ENCODE data around the gene CXCL9. TPM values are rescaled to one million over a fixed set of nuclear protein-coding genes. Genes with fewer than 3 reads are reported as not detected.
A peak's percentile ranks its signal among the peaks of the same experiment; 100 is the strongest.

The CXCL9 gene
- polyA plus RNA-seq, 3 donors, result 0.46 to 0.95 (median 0.55) TPM

DNA sequence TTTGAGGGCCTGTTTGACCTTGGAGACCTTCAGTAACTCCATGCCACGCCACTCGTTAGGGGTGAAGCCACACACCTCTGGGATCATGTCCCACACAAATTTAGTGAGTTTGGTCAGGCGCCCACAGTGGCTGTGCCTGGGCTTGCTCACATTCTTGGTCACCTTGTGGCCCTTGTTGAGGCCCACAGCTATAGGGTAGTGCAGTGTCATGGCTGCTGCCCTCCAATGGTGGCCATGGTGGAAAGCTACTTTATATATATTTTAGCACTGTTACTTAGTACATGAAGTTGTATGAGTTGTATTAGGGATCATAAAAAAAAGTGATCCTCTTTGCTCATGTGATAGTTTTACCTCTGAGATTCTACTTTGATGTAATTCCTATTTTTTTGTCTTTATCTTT, 29.5 kb upstream of the CXCL9 start:
- no peaks in the 10 kb centered on the region for H3K9me3 Mint-ChIP-seq
- no peaks in the 10 kb centered on the region for H3K36me3 ChIP-seq (replicated peaks in 1 of 2; ENCODE audit: control insufficient read depth in 1 of 2, insufficient read depth in 2 of 2, low read length in 2 of 2)
- H3K4me1 Mint-ChIP-seq, result peaks cover 17% of the 10 kb centered on the region
- H3K4me2 ChIP-seq (replicated peaks; ENCODE audit: extremely low read depth, low read length, poor library complexity, severe bottlenecking), result no peak overlapping the region
- no peaks in the 10 kb centered on the region for H4K20me1 ChIP-seq (ENCODE audit: insufficient read depth, low read length)
- intact Hi-C loops (cut with micrococcal nuclease), result no loop called here
- H3K27me3 Mint-ChIP-seq (ENCODE audit: low read depth in 3 of 3), result peaks cover 0 to 3% (median 2%) of the 10 kb centered on the region in 3 donors
- no peak overlapping the region for H3K27ac ChIP-seq (ENCODE audit: low read depth in 1 of 2, low read length in 2 of 2)
- TF ChIP-seq, protein P1, sequence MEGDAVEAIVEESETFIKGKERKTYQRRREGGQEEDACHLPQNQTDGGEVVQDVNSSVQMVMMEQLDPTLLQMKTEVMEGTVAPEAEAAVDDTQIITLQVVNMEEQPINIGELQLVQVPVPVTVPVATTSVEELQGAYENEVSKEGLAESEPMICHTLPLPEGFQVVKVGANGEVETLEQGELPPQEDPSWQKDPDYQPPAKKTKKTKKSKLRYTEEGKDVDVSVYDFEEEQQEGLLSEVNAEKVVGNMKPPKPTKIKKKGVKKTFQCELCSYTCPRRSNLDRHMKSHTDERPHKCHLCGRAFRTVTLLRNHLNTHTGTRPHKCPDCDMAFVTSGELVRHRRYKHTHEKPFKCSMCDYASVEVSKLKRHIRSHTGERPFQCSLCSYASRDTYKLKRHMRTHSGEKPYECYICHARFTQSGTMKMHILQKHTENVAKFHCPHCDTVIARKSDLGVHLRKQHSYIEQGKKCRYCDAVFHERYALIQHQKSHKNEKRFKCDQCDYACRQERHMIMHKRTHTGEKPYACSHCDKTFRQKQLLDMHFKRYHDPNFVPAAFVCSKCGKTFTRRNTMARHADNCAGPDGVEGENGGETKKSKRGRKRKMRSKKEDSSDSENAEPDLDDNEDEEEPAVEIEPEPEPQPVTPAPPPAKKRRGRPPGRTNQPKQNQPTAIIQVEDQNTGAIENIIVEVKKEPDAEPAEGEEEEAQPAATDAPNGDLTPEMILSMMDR (IDR thresholded peaks at IDR 0.05), result no peak
- no peak overlapping the region for H3K4me3 Mint-ChIP-seq
- no peak overlapping the region for H3K27ac Mint-ChIP-seq
- no peaks in the 10 kb centered on the region for H3K79me2 ChIP-seq (ENCODE audit: insufficient read depth, low read length)
- H3K4me1 ChIP-seq (ENCODE audit: control insufficient read depth in 1 of 2, insufficient read depth in 2 of 2, low read length in 2 of 2), result peaks cover 11 to 15% of the 10 kb centered on the region in 2 donors
- no peak overlapping the region for H2AFZ ChIP-seq (ENCODE audit: insufficient read depth, low read depth, low read length, poor library complexity, severe bottlenecking)
- H3K4me3 ChIP-seq (replicated peaks in 1 of 3; ENCODE audit: low read depth in 2 of 3, low read length in 3 of 3), result no peak overlapping the region
- 94% methylated on average over 3 of the region's 3 CpGs for WGBS (ENCODE audit: insufficient coverage)
- no peaks in the 10 kb centered on the region for H3K36me3 Mint-ChIP-seq
- peaks cover 2% of the 10 kb centered on the region in 2 donors for H3K27me3 ChIP-seq (ENCODE audit: control insufficient read depth in 2 of 2, insufficient read depth in 2 of 2, low read length in 2 of 2)
- no peak for DNase-seq
- no peak overlapping the region for H3K9ac ChIP-seq (ENCODE audit: insufficient read depth, low read length, poor library complexity, severe bottlenecking)
- no peaks in the 10 kb centered on the region for H3K9me3 ChIP-seq (replicated peaks in 1 of 2; ENCODE audit: control insufficient read depth in 1 of 2, insufficient read depth in 1 of 2, low read length in 2 of 2)

DNA sequence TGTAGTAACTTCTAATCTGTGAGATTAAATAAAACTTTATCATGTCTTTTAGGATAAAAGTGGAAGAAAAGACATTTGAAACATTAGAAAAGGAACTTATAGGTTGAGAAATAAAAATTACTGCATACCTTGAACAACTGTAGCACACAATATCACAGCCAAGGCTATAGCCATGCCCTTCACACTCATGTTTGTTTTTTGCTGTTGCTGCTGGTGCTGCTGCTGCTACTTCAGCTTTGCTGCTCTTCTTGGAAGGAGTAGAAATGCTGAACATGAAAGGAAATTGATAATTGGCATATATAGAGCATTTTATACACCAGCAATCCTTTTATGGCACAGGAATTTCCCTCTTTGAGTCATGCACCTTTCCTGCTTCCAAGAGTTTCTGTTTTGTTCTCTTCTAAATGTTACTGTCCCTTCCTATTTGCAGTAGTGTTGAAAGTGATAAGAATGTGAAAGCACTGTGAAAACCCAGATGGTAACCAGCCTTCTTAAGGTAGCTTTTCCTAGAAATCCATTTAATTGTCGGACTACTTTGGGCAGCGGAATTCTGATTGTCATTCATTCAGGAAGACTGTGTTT, 28.6 kb upstream of the CXCL9 start, which contains the start of gene CXCL11:
Gene CXCL11, minus strand, starts transcription at position 272 of the 582 bp plus-strand sequence. Its CDS starts 83 bp downstream, at position 189.
- DNase-seq, result peak in 1 of 3 donors; percentile 46
- TF ChIP-seq, protein P1 (IDR thresholded peaks at IDR 0.05), result no peak
- Mint-ChIP-seq H3K36me3 (no peaks in the 10 kb centered on the region), H3K9me3 (no peaks in the 10 kb centered on the region), H3K27me3 (ENCODE audit: low read depth in 3 of 3) (peaks cover 0 to 2% (median 0%) of the 10 kb centered on the region in 3 donors), H3K4me3 (no peak within 1 kb of the TSS), H3K4me1 (peaks cover 17% of the 10 kb centered on the region), H3K27ac (peak within 1 kb of the TSS in 2 of 7 donors; percentile 9 to 35)
- Histone ChIP-seq H3K9me3 (replicated peaks in 1 of 2; ENCODE audit: control insufficient read depth in 1 of 2, insufficient read depth in 1 of 2, low read length in 2 of 2) (no peaks in the 10 kb centered on the region), H3K27ac (ENCODE audit: low read depth in 1 of 2, low read length in 2 of 2) (no peak within 1 kb of the TSS), H3K4me1 (ENCODE audit: control insufficient read depth in 1 of 2, insufficient read depth in 2 of 2, low read length in 2 of 2) (peaks cover 11 to 15% of the 10 kb centered on the region in 2 donors), H3K36me3 (replicated peaks in 1 of 2; ENCODE audit: control insufficient read depth in 1 of 2, insufficient read depth in 2 of 2, low read length in 2 of 2) (no peaks in the 10 kb centered on the region), H4K20me1 (ENCODE audit: insufficient read depth, low read length) (no peaks in the 10 kb centered on the region), H3K4me3 (replicated peaks in 1 of 3; ENCODE audit: low read depth in 2 of 3, low read length in 3 of 3) (no peak within 1 kb of the TSS), H3K4me2 (replicated peaks; ENCODE audit: extremely low read depth, low read length, poor library complexity, severe bottlenecking) (no peak within 1 kb of the TSS), H3K9ac (ENCODE audit: insufficient read depth, low read length, poor library complexity, severe bottlenecking) (no peak within 1 kb of the TSS), H3K27me3 (ENCODE audit: control insufficient read depth in 2 of 2, insufficient read depth in 2 of 2, low read length in 2 of 2) (peaks cover 0 to 2% of the 10 kb centered on the region in 2 donors), H2AFZ (ENCODE audit: insufficient read depth, low read depth, low read length, poor library complexity, severe bottlenecking) (peak within 1 kb of the TSS; percentile 3), H3K79me2 (ENCODE audit: insufficient read depth, low read length) (no peaks in the 10 kb centered on the region)
- intact Hi-C loops (cut with micrococcal nuclease), result no loop called here
- no CpG with 5 or more reads among the region's 2 CpGs for WGBS (ENCODE audit: insufficient coverage)
